GM12872 (cell line): ENCODE data around the gene RFC2.

Experiments
- CTCF ChIP-seq: IDR thresholded peaks from 3 replicates; pipeline ENCODE4 v1.5.1; 2011; ENCODE audit warnings: low read depth, mild to moderate bottlenecking, low read length, moderate library complexity; ENCODE audit not compliant: insufficient read depth

The RFC2 gene

GRCh38 chr7:74277636-74278035, 23.4 kb upstream of the RFC2 start:
- TF ChIP-seq CTCF: no peak

GRCh38 chr7:74275401-74275881, 21.2 kb upstream of the RFC2 start:
- TF ChIP-seq CTCF: peak; percentile 88

- no peak for TF ChIP-seq CTCF
These were observed 18.3 kb upstream of the RFC2 start for GRCh38 chr7:74272305-74273038.

GRCh38 chr7:74271742-74272141, 17.5 kb upstream of the RFC2 start:
- no peak for TF ChIP-seq CTCF

- TF ChIP-seq CTCF: no peak
These were observed 15.6 kb upstream of the RFC2 start for GRCh38 chr7:74269757-74270277.

- no peak for TF ChIP-seq CTCF
These were observed 13.8 kb upstream of the RFC2 start for GRCh38 chr7:74267756-74268565.

- TF ChIP-seq CTCF: no peak
These were observed 12.2 kb upstream of the RFC2 start for GRCh38 chr7:74266191-74266963.
